HG02763 (cell line): ENCODE measurements around the gene DCHS2.

Experiments used
- ATAC-seq: cut with Tn5 transposase; IDR thresholded peaks from one replicate; pipeline ENCODE4 v1.9.1; 2021; ENCODE audit warnings: mild to moderate bottlenecking, moderate library complexity; ENCODE audit not compliant: unreplicated experiment

The DCHS2 gene

GRCh38 chr4:154452798-154453346 lies 38.7 kb downstream of the DCHS2 start:
- no peak for ATAC-seq

GRCh38 chr4:154450966-154451365 lies 40.6 kb downstream of the DCHS2 start:
- ATAC-seq, result no peak

- no peak for ATAC-seq
These were observed 46.6 kb downstream of the DCHS2 start for GRCh38 chr4:154444958-154445357.

- no peak for ATAC-seq
These were observed 49.6 kb downstream of the DCHS2 start for GRCh38 chr4:154441982-154442381.

- ATAC-seq, result no peak
These were observed 50.5 kb downstream of the DCHS2 start for GRCh38 chr4:154441124-154441523.

- no peak for ATAC-seq
These were observed 52.4 kb downstream of the DCHS2 start for GRCh38 chr4:154439224-154439623.

GRCh38 chr4:154435895-154436294 lies 55.7 kb downstream of the DCHS2 start:
- ATAC-seq, result no peak

GRCh38 chr4:154433543-154433942 lies 58.1 kb downstream of the DCHS2 start:
- no peak for ATAC-seq

GRCh38 chr4:154429176-154429575 lies 62.4 kb downstream of the DCHS2 start:
- no peak for ATAC-seq

GRCh38 chr4:154427149-154427548 lies 64.5 kb downstream of the DCHS2 start:
- ATAC-seq, result no peak

- ATAC-seq, result no peak
These were observed 66.1 kb downstream of the DCHS2 start for GRCh38 chr4:154425514-154425913.

GRCh38 chr4:154424810-154425484 lies 66.7 kb downstream of the DCHS2 start:
- no peak for ATAC-seq

GRCh38 chr4:154422152-154422551 lies 69.4 kb downstream of the DCHS2 start:
- ATAC-seq, result no peak

GRCh38 chr4:154421618-154422017 lies 70.0 kb downstream of the DCHS2 start:
- peak; percentile 44 for ATAC-seq

GRCh38 chr4:154417373-154417673 lies 74.3 kb downstream of the DCHS2 start:
- ATAC-seq, result no peak

GRCh38 chr4:154416190-154416547 lies 75.4 kb downstream of the DCHS2 start:
- peak; percentile 42 for ATAC-seq

GRCh38 chr4:154415313-154415712 lies 76.3 kb downstream of the DCHS2 start:
- ATAC-seq, result no peak

GRCh38 chr4:154414796-154415195 lies 76.8 kb downstream of the DCHS2 start:
- ATAC-seq, result no peak

GRCh38 chr4:154414371-154414770 lies 77.2 kb downstream of the DCHS2 start:
- ATAC-seq, result no peak

GRCh38 chr4:154407443-154407842 lies 84.2 kb downstream of the DCHS2 start:
- ATAC-seq, result no peak

- ATAC-seq, result peak; percentile 96
These were observed 85.4 kb downstream of the DCHS2 start for GRCh38 chr4:154406018-154406795.

- no peak for ATAC-seq
These were observed 92.2 kb downstream of the DCHS2 start for GRCh38 chr4:154399259-154399974.
